Renal cortical epithelial cell (primary cell): Measurements from ENCODE around the gene KISS1R. TPM values are rescaled to one million over a fixed set of nuclear protein-coding genes. Genes with fewer than 3 reads are reported as not detected.
"Not testable (repeated sequence)": the region's sequence is repeated elsewhere in the genome, so short reads cannot be mapped to it uniquely, and the experiment has no call there.

ENCODE experiments used
- DNase-seq: peaks from one replicate; pipeline ENCODE4 v3.0.0-alpha.2; 2011; ENCODE audit warnings: low read depth
- total RNA-seq: library from RNA; depleted of rRNA; stranded (reverse); fragments of >200 nt; gene quantifications from 2 replicates; pipeline ENCODE4 v1.2.3, GENCODE V29; 2014

The KISS1R gene
- total RNA-seq, 1 donor from 2014 or later: not detected

DNA sequence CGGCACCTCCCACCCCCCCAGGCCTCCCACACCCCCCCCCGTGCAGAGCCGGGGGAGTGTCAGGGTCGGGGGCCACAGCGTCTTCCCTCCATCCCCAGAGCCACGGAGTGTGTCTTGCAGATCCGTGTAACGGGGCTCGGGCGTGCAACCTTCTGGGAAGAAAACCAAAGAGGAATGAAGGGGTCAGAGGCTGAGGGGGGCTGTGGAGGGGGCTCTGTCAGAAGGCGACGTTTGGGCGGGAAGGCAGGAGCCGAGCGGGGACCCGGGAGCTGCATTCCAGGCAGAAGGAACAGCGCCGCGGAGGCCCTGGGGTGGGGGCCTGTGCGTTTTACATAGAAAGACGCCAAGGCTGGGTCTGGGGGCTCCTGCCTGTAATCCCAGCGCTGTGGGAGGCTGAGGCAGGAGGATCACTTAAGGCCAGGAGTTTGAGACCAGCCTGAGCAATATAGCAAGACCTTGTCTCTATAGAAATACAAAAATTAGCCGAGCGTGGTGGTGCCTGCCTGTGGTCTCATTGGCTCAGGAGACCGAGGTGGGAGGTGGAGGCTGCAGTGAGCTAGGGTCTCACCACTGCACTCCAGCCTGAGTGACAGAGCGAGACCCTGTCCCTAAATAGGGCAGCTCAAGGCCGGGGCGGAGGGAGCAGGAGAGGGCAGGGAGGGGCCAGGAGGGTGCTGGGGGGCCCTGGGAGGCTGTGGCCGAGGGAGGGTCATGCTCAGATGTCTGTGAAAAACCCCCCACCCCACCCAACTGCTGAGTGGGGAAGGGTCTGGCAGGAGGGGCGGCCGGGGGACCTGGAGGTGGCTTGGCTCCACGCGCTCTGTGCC lies 36.5 kb downstream of the KISS1R start:
- no peak for DNase-seq

- no peak for DNase-seq
Measured at GRCh38 chr19:954272-954671, 37.1 kb downstream of the KISS1R start.

GRCh38 chr19:954672-955494 lies 37.8 kb downstream of the KISS1R start:
- no peak for DNase-seq

GRCh38 chr19:955803-956765 lies 39.0 kb downstream of the KISS1R start:
- no peak for DNase-seq

GRCh38 chr19:956766-957440 lies 39.8 kb downstream of the KISS1R start:
- DNase-seq: no peak

- DNase-seq: not testable (repeated sequence)
Measured at GRCh38 chr19:957578-957977, 40.4 kb downstream of the KISS1R start.

GRCh38 chr19:958967-959855 lies 42.1 kb downstream of the KISS1R start:
- no peak for DNase-seq

DNA sequence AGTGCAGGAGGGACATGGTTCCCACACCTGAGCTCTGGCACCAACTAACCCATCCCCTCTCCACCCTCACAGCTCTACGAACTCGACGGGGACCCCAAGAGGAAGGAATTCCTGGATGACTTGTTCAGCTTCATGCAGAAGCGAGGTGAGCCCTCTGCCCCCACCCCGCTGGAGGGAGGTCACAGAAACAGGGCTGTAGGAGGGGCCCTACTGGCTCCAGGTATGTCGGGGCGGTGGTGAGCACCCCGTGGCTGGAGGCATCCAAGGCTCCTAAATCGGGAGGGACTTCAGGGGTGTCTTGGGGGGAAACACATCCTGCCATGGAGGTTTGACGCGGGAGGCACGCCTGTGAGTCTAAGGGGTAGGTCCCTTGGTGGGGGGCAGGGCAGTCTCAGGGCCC lies 42.9 kb downstream of the KISS1R start:
- no peak for DNase-seq

- DNase-seq: no peak
Measured at GRCh38 chr19:960601-960938, 43.4 kb downstream of the KISS1R start.

DNA sequence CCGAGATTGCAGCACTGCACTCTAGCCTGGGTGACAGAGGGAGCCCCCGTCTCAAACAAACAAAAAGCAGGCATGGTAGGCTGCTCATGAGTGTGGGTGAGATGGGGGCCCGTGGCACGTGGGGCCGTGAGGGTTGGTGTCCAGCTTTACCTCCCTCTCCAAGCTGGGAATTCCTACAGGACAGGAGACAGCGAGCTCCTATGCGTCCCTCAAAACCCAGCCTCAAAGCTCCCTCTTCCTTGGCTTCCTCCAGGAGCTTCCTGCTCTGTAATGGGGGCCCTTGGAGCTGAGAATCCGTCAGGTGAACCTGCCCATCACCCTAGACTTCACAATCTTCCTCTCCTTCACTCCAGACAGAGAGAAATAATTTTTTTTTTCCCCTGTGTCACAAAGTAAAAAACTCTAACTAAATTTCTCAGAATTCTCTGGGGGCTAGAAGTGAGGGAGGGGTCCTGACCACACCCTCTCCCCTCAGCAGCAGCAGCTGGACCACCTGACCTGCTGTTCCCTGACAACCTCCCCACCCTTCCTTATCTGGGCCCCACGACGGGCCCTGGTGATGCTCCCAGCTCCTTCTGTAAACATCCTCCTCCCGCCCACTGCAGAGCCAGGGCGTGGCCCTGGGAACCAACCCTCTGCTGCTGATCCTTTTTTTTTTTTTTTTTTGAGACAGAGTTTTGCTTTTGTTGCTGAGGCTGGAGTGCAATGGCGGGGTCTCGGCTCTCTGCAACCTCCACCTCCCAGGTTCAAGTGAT lies 44.9 kb downstream of the KISS1R start:
- no peak for DNase-seq

GRCh38 chr19:962683-963400 lies 45.7 kb downstream of the KISS1R start:
- DNase-seq: no peak

DNA sequence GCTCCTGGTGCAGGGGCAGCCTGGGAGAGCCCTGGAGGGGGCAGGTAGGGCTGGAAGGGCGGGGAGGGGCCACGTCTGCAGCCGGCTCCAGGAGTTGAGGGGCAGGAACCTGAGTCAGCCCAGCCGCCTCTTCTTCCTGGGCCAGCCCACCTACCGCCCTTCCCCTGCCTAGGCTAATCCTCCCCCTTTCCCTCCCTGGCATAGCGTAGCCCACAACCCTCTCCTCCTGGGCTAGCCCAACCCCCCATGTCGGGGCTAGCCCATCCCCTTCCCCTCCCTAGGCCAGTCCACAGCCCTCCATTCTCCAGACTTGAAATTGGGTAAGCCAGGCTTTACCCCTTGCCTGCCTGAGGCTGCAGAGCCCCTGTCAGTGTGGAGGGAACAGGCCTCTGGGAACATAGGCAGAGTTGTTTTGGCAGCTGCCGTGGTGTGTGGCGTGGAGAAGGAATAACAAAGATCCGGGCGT lies 46.4 kb downstream of the KISS1R start:
- DNase-seq: no peak

GRCh38 chr19:964116-964520 lies 47.0 kb downstream of the KISS1R start:
- DNase-seq: no peak

DNA sequence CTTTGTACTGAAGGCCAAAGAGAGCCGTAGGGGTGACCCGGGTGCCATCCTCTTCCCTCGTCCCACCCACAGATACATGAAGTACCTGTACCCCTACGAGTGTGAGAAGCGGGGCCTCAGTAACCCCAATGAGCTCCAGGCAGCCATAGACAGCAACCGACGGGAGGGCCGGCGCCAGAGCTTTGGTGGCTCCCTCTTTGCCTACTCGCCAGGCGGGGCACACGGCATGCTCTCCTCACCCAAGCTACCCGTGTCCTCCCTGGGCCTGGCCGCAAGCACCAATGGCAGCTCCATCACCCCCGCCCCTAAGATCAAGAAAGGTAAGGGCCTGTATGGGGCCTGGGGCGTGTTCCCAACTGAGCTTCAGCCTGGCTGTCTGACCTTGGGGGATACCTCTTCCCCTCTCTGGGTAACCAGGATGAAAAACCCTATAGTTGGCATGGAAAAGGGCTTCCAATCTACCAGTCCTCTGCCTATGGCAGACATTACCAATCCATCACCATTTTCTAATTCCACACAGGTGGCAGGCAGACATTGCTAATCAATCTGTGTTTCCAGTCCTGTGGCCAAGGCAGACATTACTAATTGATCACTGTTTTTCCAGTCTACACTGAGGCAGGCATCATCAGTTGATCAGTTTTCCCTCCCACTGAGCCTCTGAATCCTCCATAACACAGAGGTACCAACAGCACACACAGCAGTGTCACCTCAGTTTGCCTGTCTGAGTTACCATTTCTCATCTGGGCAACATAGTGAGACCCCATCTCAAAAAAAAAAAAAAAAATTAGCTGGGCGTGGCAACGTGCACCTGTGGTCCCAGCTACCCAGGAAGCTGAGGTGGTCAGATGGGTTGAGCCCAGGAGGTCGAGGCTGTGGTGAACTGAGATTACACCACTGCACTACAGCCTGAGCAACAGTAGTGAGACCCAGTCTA lies 47.9 kb downstream of the KISS1R start:
- DNase-seq: no peak

DNA sequence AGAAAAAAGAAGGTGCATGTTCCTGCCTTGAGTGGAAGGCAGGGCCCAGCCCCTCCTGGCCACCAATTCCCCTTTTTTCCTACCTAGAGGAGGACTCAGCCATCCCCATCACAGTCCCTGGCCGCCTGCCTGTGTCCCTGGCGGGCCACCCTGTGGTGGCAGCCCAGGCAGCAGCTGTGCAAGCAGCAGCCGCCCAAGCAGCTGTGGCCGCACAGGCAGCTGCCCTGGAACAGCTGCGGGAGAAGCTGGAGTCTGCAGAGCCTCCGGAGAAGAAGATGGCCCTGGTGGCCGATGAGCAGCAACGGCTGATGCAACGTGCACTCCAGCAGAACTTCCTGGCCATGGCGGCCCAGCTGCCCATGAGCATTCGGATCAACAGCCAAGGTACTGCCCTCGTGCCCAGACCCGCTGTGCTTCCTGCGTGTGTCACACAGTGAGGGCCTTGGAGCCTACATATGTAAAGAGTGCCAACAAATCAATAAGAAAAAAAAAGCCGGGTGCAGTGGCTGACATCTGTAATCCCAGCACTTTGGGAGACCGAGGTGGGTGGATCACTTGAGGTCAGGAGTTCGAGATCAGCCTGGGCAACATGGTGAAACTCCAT lies 49.5 kb downstream of the KISS1R start:
- DNase-seq: no peak
